NCI-H2196 (cell line): ENCODE measurements around the gene ANGEL1.

Experiments used
- DNase-seq: peaks from one replicate; lab custom pipeline; 2025; ENCODE audit not compliant: unreplicated experiment; lab: John Stamatoyannopoulos, UW

ANGEL1 gene

DNA sequence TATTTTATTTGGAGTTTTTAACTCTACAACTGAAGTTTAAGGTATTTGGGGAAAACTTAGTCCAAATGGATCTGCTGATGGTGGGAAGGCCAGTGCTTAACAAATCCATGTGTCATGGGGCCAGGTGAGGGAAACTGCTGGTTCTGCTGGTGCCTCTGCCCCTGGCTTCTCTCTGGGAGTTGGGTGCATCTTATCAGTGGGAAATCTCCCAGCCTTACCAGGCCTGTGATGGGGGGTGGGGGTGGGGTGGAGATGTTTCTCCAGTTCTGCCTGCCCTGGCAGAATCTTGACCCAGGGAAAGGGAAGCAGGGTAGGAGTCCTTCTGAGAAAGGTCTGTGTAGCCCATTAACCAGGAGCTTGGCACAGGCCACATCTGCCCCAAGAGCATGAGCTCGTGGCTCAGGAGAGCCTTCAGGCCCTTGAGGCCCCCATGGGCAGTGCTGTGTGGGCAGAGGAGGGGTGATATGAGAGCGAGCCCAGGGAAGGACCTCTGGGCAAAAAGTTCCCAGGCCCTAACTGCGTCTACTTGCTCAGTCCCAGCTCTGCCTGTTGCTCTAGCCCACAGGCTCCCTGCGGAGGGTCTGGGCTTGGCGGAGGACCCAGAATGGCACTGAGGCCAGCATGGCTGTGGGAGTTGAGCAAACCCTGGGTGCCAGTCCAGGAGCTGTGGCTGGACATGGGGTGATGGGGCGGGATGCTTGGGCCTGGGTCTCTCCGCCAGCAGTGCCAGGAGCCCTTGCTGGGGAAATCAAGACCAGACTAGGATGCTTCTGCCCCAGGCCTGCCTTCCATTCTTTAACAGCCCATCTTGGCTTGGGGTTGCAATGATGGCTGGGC, 33.2 kb downstream of the ANGEL1 start:
- no peak for DNase-seq

DNA sequence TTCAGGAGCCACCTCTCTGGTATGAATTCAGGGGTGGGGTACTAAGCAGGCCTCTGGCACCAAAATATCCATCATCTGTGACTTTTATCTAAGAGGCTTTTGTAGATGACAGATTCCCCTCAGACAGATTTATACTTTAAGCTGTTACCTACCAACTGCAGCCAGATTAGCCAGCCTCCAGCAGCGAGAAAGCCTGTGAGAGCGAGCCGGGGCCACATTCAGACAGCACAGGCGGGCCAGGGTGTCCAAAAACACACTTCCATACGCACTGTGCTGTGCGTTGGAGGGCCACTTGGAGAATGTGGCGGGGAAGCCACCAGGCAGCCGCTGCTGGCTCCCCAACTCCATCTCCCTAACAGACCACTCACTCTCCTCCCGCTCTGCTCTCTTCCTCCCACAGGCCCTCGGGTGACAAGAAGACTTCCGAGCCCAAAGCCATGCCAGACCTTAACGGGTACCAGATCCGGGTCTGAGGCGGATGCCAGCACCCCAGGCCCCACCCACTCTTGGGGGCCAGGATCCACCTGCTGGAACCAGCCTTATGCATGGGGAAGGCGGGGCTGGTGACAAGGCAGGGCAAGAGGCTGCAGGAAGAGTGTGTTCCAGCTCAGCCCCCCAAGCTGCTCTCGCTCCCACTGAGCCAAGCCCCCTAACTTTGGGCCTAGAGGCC, 34.0 kb downstream of the ANGEL1 start:
- no peak for DNase-seq

DNA sequence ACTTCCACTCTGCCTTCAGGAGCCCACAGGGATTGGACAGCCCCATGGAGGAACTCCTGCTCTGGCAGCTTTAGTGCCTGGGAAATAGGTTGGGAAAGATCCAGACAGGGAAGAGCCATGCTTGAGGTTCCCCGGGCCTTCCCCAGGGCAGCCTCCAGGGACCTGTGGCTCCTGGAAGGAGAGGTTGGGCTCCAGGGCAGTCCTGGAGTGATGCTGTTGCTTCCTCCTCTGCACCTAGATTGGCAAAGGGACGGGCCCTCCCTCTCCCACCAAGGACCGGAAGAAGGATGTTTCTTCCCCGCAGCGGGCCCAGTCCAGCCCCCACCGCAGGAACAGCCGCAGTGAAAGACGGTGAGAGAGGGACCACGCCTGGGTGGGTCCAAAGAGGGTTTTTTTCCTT, 35.0 kb downstream of the ANGEL1 start:
- DNase-seq: no peak

DNA sequence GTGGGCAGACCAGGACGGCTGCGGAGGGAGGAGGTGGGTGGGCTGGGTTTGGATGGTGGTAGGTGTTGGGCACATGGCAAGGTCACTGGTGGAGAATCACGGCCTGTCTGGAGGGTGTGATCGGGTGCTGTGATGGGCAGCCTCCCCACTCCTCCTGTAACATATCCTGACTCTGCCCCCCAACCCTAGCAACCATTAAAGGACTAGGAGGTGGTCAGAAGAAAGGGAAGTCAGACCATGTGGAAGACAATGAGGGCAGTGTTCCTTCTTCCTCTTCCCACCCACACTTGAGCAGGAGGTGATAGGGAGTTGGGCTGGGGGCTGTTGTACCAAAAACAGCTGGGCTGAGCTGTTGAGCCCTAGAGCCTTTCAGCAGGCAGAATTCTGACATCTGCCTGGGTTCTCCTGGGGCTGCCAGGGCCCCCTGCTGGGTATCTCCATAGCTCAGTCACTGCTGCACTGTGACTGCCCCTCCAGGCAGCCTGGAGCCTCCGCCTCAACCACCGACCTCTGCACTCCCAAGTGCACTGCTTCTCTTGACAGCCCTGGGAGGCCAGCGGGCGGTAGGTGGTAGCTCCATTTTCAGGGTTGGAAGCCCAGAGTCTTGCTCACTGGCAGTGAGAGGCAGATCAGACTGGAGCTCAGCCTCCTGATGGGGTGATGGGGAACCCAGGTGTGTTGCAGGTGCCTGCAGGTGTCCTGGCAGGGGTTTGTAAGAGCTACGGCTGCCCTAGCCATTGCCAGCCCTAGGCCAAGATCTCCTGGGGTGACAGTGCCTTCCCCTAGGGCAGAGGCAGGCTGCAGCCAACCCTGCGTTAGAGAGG, 36.0 kb downstream of the ANGEL1 start:
- no peak for DNase-seq

DNA sequence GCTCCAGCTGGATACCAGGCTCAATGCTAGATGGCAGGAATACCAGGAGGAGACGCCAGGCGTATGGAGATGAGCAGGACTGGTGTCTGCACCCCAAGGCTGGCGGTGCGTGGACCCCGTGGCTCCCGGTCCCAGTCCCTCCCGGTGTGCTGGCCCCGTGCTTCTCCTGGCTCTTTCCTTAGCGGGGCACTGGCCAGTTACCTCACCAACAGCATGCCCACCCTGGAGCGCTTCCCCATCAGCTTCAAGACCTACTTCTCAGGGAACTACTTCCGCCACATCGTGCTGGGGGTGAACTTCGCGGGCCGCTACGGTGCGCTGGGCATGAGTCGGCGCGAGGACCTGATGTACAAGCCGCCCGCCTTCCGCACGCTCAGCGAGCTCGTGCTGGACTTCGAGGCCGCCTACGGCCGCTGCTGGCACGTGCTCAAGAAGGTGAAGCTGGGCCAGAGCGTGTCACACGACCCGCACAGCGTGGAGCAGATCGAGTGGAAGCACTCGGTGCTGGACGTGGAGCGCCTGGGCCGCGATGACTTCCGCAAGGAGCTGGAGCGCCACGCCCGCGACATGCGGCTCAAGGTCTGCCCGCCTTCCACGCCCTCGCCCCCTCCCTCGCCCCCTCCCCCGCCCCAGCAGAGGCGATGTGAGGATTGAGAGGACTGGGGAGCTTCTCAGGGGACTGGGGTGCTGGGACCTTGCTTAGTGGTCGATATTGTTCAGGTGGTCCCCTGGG, 36.8 kb downstream of the ANGEL1 start:
- no peak for DNase-seq

DNA sequence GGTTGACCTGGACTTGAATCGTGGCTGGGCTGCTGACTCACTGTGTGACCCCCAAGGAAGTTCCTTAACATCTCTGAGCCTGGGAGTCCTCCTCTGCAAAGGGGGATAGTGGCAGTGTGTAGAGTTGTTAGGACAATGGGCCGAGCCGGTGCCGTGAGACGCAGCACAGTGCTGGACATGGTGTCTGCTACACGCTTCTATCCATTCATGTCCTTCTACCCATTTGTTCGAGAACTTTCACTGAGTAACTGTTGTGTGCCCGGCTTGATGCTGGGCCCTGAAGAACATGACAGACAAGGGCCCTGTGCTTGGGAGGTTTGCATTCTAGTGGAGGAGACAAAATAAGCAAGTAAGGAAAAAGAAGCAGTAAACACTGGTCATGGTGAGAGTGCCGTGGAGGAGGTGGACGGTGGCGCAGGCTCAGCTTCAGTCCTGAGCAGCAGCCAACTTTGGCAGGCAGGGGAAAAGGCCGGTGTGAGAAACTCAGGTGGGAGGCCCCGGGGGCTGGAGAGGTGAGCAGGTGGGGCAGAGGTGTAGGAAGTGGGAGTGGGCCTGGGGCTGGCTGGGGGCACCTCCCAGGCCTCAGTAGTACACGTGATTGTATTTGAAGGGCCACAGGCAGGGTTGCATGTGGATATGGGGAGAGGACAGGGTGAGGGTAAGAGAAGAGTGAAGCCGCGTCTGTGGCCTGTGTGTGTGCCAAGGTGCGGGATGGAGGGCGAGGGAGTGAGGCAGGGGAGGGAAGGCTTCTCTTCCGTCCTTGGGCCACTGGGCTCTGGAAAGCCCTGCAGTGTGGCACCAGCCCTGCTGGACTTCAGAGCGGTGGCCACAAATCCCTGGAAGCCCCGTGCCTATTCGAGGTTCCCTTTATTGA, 37.6 kb downstream of the ANGEL1 start:
- no peak for DNase-seq

DNA sequence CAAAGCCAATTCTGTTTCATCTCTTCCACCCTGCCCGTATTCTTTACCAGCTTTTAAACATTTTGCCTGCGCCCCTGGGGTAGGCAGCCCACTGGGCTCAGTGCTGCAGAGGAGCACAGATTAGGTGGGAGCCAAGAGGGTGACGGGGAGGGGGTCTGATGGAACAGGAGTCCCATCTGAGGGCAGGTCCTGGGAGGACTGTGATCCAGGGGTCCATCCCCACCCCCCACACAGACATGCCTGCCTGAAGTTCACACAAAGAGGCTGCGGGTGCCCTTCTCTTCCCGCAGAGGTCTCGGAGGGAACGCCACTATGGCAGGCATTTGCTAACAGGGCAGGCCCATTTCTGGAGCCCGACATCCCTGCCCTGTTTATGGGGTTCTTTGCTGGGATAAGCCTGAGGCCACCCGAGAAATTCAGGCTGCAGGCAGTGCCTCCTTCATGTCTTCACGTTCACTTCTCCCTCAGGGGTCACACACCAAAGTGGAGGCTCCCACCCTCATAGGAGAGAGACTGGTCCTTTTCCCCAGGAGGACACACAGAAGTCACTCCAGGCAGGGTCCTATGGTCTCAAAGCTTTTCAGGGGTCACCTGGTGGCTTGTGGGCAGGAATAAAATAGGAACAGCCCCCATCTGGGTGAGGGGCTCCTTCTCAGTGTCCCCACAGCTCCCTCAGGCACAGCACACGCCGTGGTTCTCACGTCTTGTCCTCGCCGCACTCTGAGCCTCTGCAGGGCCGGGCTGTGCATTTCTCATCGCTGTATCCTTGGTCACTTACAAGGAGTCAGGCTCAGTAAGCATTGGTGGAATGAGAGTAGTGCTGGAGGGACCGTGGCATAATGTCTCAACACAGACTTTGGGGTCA, 38.5 kb downstream of the ANGEL1 start:
- DNase-seq: no peak

DNA sequence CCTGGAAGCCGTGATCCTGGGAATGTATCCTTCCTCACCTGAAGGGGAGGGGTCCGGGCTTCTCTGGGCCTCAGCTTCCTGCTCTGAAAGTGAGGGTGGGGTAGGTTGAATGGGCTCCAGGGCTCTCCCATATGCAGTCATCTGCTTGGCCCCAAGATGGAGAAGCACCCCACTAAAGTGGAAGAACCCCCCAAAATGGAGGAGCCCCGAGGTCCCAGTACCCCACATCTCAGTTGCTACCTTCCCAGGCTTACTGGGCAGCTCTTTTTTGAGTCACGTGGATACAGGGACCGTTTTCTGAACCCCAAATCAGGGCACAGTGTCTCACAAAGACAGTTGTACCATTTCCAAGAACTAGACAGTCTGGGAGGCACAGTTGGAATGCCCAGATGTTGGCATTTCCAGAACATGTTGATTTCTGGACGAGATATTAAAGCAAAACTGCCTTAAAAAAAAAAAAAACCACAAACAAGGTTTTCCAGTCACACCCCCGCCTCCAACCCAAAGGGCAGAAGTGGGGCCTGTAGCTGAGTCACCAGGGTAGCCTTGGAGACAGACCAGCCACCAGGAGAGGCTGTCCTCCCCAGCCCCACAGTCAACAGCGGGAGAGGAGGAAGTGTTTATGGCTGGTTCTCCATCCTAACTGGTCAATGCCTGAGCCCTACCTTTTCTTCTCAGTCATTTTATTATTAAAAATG, 39.3 kb downstream of the ANGEL1 start:
- no peak for DNase-seq

DNA sequence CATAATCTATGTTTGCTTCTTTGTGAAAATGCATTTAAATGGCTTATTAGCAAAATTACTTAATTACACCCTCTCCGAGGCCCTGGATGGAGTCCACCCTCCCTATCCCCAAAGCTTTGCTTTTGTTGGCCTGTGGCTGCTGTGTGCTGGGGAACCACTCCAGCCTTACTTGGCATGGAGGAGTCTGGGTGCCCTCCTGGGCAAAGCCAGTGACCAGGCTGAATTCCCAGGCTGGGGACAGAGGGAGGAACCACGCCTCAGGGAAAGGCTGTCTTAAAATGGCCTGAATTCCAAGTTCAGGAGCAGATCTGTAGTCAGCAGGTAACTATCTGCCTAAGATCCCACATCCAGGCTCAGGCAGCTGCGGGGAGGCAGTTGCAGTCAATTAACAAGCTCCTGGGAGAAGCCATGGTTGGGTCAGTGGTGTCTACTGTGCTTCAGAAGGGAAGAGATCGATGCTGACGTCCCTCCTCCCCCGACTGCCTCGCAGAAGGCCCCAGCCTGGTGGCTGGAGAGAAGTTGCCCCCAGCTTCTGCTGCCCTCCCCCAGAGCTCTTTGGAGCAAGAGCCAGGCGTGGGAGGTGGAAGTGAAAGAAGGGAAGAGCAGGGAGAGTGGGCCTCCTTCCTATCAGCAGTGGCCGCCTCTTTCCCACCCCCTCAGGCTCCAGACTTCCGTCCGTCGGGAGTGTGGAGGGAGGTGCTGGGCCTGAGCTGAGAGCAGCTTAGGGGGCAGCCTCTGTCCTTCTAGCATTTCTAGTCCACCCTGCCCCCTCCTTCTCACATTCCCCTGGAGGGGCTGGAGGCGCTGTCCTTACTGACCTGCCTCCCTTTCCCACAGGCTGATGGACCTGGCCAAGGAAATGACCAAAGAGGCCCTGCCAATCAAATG, 40.1 kb downstream of the ANGEL1 start:
- DNase-seq: no peak

DNA sequence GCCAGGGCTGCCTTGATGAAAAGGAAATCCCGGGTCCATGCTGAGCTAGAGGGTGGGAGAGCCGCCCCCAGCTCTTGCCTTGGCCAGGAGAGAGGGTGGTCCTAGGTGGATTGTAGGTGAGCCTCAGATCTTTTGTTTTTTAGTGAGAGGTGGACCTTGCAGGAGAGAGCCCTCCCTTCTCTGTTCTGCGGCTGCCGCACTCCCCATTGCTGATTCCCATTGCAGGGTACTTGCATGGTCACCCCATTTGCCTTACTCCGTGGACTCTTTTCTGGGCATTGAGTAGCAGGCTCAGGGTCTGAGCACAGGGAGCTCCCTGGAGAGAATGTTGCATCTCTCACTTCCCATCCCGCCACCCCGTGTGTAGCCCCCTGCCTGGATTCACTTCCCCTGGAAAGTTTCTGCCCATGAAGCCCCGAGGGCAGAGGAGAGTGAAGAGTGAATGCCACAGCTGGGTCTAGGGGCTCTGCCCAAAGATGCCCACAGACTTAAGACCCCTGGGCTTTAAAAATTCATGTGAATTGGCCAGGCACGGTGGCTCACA, 41.2 kb downstream of the ANGEL1 start:
- DNase-seq: no peak

DNA sequence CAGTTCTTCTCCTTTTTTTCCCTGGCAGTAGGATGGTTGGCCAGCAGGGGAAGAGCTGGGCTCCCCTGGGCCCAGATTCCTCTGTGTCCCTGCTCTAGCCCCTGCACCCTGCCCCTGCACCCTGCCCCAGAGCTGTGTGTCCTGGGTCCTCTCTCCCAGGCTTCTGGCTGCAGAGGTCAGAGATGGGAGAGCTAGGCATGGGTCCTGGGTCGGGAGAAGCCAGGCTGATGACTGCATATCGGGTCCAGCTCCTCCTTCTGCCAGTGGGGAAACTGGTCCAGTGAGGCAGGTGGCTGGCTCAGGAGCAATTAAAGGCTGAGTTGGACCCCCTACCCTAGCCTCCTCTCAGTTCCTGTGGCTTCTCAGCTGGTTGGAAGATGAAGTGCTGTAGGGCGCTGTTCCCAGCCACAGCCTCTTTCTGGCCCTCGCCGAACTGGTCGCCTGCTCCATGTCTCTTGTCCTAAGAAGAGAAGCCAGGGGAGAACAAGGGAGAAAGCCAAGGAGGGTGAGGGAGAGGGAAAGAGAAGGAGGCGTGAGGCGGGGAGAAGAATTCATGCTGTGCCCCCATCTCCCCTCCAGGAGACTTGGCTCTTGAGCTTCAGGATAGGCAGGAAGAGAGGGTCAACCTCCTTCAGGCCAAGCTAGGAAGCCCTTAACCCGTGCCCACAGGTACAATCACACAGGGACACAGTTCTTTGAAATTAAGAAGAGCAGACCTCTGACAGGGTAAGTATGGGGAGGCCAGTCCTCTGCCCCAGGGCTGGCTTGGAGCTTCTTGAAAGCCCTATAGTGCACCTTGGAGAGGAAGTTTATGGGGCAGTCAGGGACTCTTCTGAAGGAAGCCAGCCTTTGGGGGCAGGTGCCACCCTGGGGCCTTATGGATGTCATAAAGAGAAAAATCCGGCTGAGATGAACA, 41.9 kb downstream of the ANGEL1 start:
- DNase-seq: no peak

DNA sequence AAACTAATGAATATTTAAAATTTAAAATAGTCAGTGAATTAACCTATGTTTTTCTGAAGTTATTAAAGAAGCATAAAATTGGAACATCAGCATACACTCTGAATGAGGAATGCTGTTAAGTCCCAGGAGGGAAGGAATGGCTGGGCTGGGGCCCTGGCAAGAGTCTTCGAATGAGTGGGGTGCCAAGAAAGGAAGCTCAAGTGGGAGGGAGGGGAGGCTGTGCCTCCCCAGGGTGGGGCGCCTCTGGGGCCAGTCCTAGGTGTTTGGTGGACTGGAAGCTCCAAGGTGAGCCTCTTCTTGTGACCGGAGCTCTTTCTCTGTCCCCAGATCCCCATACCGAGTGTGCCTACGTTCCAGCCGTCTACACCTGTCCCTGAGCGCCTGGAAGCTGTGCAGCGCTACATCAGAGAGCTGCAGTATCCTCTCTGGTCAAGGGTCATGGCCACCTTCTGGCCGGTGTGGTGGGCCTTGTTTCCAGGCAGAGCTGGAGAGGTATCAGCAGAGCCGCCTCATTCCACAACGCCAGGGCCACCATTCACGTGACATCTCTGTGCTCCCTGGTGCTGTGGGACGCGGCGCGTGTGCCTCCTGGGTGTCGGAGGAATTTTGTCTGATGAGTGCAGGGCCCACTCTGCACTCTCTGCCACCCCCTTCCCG, 42.9 kb downstream of the ANGEL1 start:
- no peak for DNase-seq

DNA sequence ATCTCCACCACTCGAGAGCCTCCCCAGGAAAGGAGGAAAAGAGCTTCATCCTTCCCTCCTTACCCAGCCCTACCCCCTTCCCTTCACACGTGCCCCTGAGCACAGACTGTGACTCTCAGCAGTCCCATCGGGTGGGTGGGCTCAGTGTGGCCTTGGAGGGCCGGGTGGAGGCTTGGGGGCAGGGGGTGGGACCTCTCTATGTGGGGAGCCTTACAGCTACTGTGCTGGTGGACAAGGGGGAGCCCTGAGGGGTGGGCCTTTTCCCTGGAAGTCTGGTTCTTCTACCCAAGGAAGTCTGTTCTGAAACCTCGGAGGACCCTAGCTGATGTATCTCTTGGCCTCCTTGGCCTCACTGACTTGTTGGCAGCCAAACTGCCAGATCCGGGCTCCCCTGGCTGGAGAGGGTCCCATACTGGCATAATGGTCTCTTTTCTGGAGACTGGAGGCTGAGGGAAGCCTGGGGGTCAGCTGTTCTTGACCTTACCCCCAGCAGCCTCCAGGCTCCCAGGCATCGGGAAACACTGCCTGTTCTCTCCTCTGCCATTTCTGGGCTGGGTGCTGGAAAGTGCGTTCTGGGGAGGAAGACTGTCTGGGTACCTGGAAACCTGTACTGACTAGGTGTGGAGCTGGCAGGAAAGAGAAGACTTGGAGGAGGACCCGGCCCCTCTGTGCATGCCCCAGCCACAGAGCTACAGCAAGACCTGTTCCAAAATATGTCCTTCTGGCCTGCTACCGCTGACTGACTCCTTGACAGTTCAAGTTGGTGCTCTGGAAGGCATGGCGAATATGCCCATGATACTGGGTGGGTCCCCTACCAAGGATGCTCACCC, 43.8 kb downstream of the ANGEL1 start:
- DNase-seq: no peak

DNA sequence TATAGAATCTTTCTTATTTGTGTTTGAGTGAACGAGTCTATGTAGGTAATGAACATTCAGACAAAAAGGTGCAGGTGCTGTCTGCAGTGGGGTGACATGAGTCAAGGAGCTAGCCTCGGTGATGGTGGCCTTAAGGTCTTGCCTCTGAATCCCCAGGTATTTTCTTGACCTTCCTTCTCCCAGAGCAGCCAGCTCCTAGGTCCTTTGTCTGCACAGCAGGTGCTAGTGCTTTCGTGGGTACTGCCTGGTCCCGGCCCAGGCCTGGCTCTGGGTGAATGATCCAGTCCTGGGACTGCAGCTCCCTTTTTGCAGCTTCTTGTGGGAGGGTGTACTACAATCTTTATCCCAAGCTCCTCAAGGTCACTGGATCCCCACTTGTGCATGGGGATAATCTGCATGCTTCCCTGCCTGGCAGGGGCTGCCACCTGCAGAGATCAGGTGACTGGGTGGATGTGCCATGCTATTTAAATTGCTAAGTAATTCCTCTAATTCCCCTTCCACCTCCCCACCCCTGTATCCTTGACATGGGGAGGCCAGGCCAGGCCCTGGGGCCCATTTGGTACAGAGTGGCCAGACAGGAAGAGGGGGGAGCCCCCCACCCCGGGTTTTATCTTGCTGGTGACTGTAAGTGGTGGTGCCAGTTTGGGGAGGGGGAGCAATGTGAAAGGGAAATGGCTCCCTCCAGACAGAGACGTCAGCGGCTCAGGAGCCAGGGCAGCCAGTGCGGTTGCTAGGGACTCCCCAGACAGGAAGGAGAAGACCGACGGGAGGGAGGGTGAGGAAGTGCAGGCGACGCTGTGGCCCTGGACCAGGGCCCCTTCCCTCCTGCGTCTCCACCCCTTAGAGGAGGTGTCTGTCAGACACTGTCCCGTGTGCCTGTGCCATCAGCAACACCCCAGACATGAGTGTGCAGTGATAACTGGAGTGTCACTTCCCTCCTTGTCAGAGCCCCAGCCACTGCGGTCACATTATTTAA, 44.7 kb downstream of the ANGEL1 start:
- no peak for DNase-seq
